Embryonic facial prominence (tissue), 1 donor: ENCODE data around the gene ABHD8.

Source experiments
- DNase-seq: peaks from one replicate; pipeline ENCODE4 v3.0.0-alpha.2; 2016; ENCODE audit errors: extremely low spot score

Gene ABHD8

GRCh38 chr19:17266026-17266425, 37.2 kb downstream of the ABHD8 start:
- no peak for DNase-seq

GRCh38 chr19:17264641-17264979, 38.6 kb downstream of the ABHD8 start, which contains the start of gene USHBP1:
USHBP1 (minus strand) TSS chr19:17264745; CDS start chr19:17264299, 446 bp downstream.
- DNase-seq, result no peak

- no peak for DNase-seq
These were observed 39.2 kb downstream of the ABHD8 start for GRCh38 chr19:17263712-17264640.

- DNase-seq, result no peak
These were observed 40.7 kb downstream of the ABHD8 start for GRCh38 chr19:17262557-17262956.

GRCh38 chr19:17260842-17261325, 42.3 kb downstream of the ABHD8 start:
- no peak for DNase-seq

- DNase-seq, result no peak
These were observed 43.3 kb downstream of the ABHD8 start for GRCh38 chr19:17259934-17260333.

- no peak for DNase-seq
These were observed 44.0 kb downstream of the ABHD8 start for GRCh38 chr19:17259118-17259780.

- DNase-seq, result no peak
These were observed 47.1 kb downstream of the ABHD8 start for GRCh38 chr19:17256130-17256529.

GRCh38 chr19:17255150-17255621, 48.0 kb downstream of the ABHD8 start:
- no peak for DNase-seq

- DNase-seq, result no peak
These were observed 48.6 kb downstream of the ABHD8 start for GRCh38 chr19:17254636-17255035.

- DNase-seq, result no peak
These were observed 53.2 kb downstream of the ABHD8 start for GRCh38 chr19:17249887-17250548.

GRCh38 chr19:17248011-17248776, 55.0 kb downstream of the ABHD8 start:
- no peak for DNase-seq

GRCh38 chr19:17246681-17247425, 56.4 kb downstream of the ABHD8 start:
- no peak for DNase-seq

GRCh38 chr19:17245535-17245984, 57.7 kb downstream of the ABHD8 start, which contains the start of gene NR2F6:
NR2F6 (minus strand) TSS chr19:17245919; CDS start chr19:17245220, 699 bp downstream.
- no peak for DNase-seq

GRCh38 chr19:17244618-17245534, 58.3 kb downstream of the ABHD8 start:
- DNase-seq, result no peak

- DNase-seq, result no peak
These were observed 59.2 kb downstream of the ABHD8 start for GRCh38 chr19:17243830-17244617.

GRCh38 chr19:17243211-17243829, 59.9 kb downstream of the ABHD8 start:
- no peak for DNase-seq
